ENCODE data around the gene GPR158. TPM values are rescaled to one million over a fixed set of nuclear protein-coding genes. Genes with fewer than 3 reads are reported as not detected.

The GPR158 gene
- total RNA-seq, 1 experiment from 2014 or later: 0.24 TPM

GRCh38 chr10:25304606-25305005 lies 129.8 kb downstream of the GPR158 start:
- DNase-seq: no peak
- Mint-ChIP-seq H3K27ac (no peak overlapping the region), H3K4me3 (no peak overlapping the region), H3K36me3 (ENCODE audit: insufficient read depth in 1 of 3, low read depth in 3 of 3) (peaks cover 6 to 10% (median 7%) of the 10 kb centered on the region in 3 experiments), H3K4me1 (peaks cover 16 to 17% of the 10 kb centered on the region in 2 experiments), H3K27me3 (ENCODE audit: low read depth) (no peaks in the 10 kb centered on the region; the same call in 1 of the 2 replicates), H3K9me3 (peaks cover 11 to 12% of the 10 kb centered on the region in 2 experiments)
- no peaks in the 10 kb centered on the region for H4K20me1 ChIP-seq (ENCODE audit: control insufficient read depth, insufficient read depth, insufficient read length)
- no peak overlapping the region for H3K4me2 ChIP-seq (ENCODE audit: insufficient read depth, insufficient read length, low read length)
- no peak overlapping the region for H3K27ac ChIP-seq (ENCODE audit: insufficient read length, low read depth, low read length)
- no peaks in the 10 kb centered on the region for H3K23me2 ChIP-seq (ENCODE audit: insufficient read length, low read depth, low read length, poor library complexity, severe bottlenecking)
- no peak overlapping the region for H2BK15ac ChIP-seq (ENCODE audit: low read depth, low read length)
- no peak overlapping the region for H3K23ac ChIP-seq (ENCODE audit: insufficient read length, low read depth, low read length)
- H2BK20ac ChIP-seq (ENCODE audit: low read depth, low read length, poor library complexity, severe bottlenecking): no peak overlapping the region
- H2BK5ac ChIP-seq (ENCODE audit: insufficient read length, low read length): no peak overlapping the region
- no peak overlapping the region for H2BK12ac ChIP-seq (ENCODE audit: insufficient read length, low read depth, low read length)
- no peaks in the 10 kb centered on the region for H3K9me3 ChIP-seq (ENCODE audit: control insufficient read depth, low read depth, low read length)
- H3K79me1 ChIP-seq (ENCODE audit: insufficient read depth, low read depth, low read length, poor library complexity, severe bottlenecking): no peaks in the 10 kb centered on the region
- H3K4ac ChIP-seq (ENCODE audit: low read depth, low read length): no peak overlapping the region
- H2BK120ac ChIP-seq (ENCODE audit: low read depth, low read length, poor library complexity, severe bottlenecking): no peak overlapping the region
- TF ChIP-seq, protein P1, sequence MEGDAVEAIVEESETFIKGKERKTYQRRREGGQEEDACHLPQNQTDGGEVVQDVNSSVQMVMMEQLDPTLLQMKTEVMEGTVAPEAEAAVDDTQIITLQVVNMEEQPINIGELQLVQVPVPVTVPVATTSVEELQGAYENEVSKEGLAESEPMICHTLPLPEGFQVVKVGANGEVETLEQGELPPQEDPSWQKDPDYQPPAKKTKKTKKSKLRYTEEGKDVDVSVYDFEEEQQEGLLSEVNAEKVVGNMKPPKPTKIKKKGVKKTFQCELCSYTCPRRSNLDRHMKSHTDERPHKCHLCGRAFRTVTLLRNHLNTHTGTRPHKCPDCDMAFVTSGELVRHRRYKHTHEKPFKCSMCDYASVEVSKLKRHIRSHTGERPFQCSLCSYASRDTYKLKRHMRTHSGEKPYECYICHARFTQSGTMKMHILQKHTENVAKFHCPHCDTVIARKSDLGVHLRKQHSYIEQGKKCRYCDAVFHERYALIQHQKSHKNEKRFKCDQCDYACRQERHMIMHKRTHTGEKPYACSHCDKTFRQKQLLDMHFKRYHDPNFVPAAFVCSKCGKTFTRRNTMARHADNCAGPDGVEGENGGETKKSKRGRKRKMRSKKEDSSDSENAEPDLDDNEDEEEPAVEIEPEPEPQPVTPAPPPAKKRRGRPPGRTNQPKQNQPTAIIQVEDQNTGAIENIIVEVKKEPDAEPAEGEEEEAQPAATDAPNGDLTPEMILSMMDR (conservative IDR thresholded peaks at IDR 0.05): no peak
- H3K18ac ChIP-seq (ENCODE audit: insufficient read length, low read depth, low read length): no peak overlapping the region
- no peak overlapping the region for H2AFZ ChIP-seq (ENCODE audit: low read length)
- no peak overlapping the region for H3K56ac ChIP-seq (ENCODE audit: insufficient read length, low read depth, low read length)
- no peak overlapping the region for H3K9ac ChIP-seq (ENCODE audit: extremely low read depth, insufficient read length, low read length)
- no peak overlapping the region for H3T11ph ChIP-seq (ENCODE audit: low read length)
- no peaks in the 10 kb centered on the region; the same call in 1 of the 2 replicates for H3K4me1 ChIP-seq (ENCODE audit: insufficient read depth, low read length)
- H4K5ac ChIP-seq (ENCODE audit: insufficient read length, low read depth, low read length): no peak overlapping the region
- WGBS (ENCODE audit: extremely low coverage, insufficient read length, low lambda C conversion rate): no CpG with 5 or more reads among the region's 4 CpGs
- no peak overlapping the region for H3K14ac ChIP-seq (ENCODE audit: insufficient read depth, low read length)
- no peak overlapping the region for H4K8ac ChIP-seq (replicated peaks; ENCODE audit: insufficient read length, low read depth, low read length)
- no peaks in the 10 kb centered on the region for H3K79me2 ChIP-seq (ENCODE audit: insufficient read depth, low read length)
- no peak overlapping the region for H2AK5ac ChIP-seq (ENCODE audit: insufficient read length, low read length)
- no peaks in the 10 kb centered on the region for H3K27me3 ChIP-seq (ENCODE audit: insufficient read depth, low read length)
- no peak overlapping the region for H4K91ac ChIP-seq (ENCODE audit: insufficient read length, low read depth, low read length)
